Hepatocyte (in vitro differentiated cells): ENCODE measurements around the gene SERPINA10.

Source experiments
- EZH2 ChIP-seq: fragments of 200-600 bp; sonication (generic); IDR thresholded peaks from 2 replicates; pipeline ENCODE4 v1.6.1; 2016; ENCODE audit warnings: antibody characterized with exemption, mild to moderate bottlenecking, borderline replicate concordance
- TF ChIP-seq, protein P1 (sequence below): fragments of 200-600 bp; sonication (generic); IDR thresholded peaks from 2 replicates; pipeline ENCODE4 v1.5.1; 2016; ENCODE audit warnings: antibody characterized with exemption, mild to moderate bottlenecking; ENCODE audit not compliant: poor library complexity

GRCh38 chr14:94284221-94284620, 8.8 kb downstream of the SERPINA10 start:
- no peak for TF ChIP-seq EZH2
- TF ChIP-seq, protein P1, sequence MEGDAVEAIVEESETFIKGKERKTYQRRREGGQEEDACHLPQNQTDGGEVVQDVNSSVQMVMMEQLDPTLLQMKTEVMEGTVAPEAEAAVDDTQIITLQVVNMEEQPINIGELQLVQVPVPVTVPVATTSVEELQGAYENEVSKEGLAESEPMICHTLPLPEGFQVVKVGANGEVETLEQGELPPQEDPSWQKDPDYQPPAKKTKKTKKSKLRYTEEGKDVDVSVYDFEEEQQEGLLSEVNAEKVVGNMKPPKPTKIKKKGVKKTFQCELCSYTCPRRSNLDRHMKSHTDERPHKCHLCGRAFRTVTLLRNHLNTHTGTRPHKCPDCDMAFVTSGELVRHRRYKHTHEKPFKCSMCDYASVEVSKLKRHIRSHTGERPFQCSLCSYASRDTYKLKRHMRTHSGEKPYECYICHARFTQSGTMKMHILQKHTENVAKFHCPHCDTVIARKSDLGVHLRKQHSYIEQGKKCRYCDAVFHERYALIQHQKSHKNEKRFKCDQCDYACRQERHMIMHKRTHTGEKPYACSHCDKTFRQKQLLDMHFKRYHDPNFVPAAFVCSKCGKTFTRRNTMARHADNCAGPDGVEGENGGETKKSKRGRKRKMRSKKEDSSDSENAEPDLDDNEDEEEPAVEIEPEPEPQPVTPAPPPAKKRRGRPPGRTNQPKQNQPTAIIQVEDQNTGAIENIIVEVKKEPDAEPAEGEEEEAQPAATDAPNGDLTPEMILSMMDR = no peak
